GM18868 (cell line): ENCODE measurements around the gene COMP.

Source experiments
- ATAC-seq: cut with Tn5 transposase; IDR thresholded peaks from one replicate; pipeline ENCODE4 v1.9.1; 2021; ENCODE audit warnings: mild to moderate bottlenecking, moderate library complexity; ENCODE audit not compliant: unreplicated experiment

COMP gene

GRCh38 chr19:18770663-18771327, 20.3 kb downstream of the COMP start:
- no peak for ATAC-seq

DNA sequence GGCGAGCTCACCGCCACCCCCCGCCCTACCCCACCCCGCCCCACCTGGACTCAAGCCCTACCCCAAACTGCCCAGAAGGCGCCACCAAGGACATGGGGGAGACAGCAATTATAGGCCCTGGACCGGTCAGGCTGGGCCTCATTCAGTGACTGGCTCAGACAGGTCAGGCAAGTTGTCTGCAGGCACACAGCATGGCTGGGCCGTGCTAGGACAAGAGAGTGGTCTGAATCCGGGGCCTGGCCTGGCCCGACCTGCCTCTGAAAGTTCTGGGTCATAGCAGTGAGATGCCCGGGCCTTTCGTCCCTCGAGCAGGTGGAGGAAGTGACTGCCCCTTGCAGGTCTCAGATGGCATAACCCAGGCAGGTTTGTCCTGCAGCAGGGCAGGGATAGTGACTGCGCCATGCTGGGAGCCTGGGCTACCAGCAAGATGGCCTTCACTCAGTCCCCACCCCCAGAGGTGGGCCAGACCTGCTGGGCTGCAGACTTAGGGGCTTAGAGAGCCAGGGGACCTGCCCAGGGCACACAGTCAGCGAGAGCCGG, 21.0 kb downstream of the COMP start:
- ATAC-seq: no peak

- no peak for ATAC-seq
These were observed 21.9 kb downstream of the COMP start for GRCh38 chr19:18768997-18769891.

GRCh38 chr19:18768046-18768771, 22.9 kb downstream of the COMP start:
- ATAC-seq: no peak

GRCh38 chr19:18765224-18765623, 25.9 kb downstream of the COMP start:
- no peak for ATAC-seq

GRCh38 chr19:18764591-18765051, 26.5 kb downstream of the COMP start:
- ATAC-seq: no peak

GRCh38 chr19:18763674-18764590, 27.2 kb downstream of the COMP start:
- ATAC-seq: no peak

DNA sequence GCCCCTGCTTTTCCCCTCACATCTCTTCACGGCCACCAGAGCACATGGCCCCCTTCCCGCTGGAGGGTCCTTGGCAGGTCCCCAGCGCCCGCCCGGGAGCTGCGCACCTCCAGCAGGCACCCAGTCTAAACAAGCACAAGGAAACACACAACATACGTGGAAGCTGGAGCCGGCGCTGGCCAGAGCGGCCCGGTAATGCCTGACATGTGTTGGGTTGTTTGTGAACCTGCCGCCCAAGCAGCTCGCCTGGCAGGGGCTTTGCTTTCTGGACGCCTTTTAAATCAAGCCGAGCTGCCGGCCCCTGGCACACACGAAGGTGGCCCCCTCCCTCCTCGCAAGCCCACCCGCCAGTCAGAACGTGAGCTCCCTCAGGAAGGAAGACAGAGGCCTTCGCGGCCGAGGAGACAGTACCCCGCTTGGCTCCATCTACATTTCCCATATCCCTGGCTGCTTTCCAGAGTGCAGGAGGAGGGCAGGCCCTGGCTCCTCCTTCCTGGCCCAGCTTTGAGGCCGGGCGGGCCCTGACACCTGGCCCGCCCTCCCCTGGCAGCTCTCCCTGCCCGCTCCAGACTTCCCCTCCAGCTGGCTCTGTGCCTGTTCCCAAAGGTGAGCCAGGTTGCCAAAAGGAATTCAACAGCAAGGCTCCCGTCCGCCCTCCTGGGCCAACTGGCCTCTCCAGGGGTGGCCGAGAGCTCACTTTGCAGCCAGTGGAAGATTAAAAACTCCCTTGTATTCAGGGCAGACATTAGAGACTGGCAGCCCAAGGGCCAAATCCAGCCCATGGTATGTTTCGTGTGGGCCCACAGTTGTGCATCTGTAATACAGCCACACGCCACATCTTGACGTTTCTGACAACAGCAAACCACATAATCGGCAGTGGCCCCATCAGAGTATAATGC, 28.7 kb downstream of the COMP start:
- no peak for ATAC-seq

DNA sequence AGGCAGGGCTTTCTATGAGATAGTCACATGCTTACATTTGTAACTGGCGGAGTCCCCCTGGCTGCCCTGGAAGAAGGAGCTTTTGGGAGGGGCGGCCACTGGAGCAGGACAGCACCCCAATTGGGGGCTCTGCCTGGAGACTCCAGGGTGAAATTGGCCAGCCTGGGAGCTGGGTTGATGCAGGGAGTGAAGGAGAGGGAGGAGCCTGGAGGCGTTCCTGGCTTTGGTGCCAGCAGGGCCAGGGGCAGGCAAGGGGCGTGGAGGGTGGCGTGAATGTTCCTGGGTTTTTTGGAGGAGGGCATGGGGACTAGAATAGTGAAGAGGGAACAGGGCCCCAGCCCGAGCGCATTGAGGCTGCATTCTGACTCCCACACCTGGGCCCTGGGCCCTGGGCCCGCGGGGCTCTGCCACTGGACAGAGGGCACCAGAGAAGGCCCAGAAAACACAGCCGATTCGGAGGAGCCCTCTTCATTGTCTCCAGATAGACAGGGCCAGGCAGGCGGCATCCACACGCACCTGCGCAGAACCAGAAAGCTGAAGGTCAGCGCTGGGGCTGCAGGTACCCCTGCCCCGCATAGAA, 29.5 kb downstream of the COMP start:
- ATAC-seq: no peak

GRCh38 chr19:18760440-18761383, 30.4 kb downstream of the COMP start:
- no peak for ATAC-seq

DNA sequence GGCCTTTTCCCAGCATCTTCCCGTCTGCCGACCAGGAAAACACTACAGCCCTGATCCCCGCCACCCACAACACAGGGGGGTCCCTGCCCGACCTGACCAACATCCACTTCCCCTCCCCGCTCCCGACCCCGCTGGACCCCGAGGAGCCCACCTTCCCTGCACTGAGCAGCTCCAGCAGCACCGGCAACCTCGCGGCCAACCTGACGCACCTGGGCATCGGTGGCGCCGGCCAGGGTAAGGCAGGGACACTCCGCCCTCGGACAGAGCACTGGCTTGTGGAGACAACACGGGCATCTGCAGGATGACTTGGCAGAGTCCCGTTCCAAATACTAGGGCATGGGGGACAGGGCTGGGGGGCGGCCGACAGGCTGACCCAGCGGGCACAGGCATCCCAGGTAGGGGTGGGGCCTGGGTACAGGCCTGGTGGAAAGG, 31.1 kb downstream of the COMP start:
- no peak for ATAC-seq

DNA sequence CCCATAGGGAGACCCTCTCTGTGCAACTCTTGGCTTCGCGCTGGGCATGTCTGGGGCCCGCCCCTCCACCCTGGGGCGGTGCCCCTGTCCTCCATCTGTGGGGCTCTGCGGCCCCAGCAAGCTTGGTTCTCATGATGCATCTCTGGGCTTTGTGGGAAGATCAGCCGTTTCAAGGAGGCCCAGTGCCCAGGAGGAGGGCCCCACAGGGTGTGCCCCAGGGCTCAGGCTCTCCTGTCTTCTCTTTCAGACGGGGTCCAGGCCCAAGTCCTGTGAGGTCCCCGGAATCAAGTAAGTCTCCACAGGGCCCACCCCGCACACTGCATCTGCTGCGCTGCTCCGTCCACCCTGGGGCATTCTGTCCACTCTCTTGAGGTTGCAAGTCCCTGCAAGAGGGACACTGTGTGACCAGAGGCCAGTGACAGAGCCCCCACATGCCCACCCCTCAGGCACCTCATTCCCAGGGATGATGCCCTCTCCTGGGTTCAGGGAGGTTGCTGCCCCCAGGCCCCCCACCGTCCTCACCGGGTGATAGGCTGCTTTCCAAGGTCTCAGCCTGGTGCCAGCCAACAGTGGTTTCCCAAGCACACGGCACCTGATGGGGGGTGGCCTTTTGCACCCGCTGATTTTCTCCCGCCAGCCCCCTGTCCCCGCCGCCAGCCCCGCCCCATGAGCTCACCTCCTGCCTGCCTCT, 31.7 kb downstream of the COMP start:
- ATAC-seq: no peak

GRCh38 chr19:18756896-18757295, 34.2 kb downstream of the COMP start:
- ATAC-seq: no peak

GRCh38 chr19:18754501-18754900, 36.6 kb downstream of the COMP start:
- ATAC-seq: no peak

GRCh38 chr19:18751571-18751970, 39.5 kb downstream of the COMP start:
- ATAC-seq: no peak

- ATAC-seq: no peak
These were observed 40.7 kb downstream of the COMP start for GRCh38 chr19:18750295-18750970.
